ENCODE results near the gene ADCK1.
"Not testable (repeated sequence)": the region's sequence is repeated elsewhere in the genome, so short reads cannot be mapped to it uniquely, and the experiment has no call there.

ADCK1 gene

DNA sequence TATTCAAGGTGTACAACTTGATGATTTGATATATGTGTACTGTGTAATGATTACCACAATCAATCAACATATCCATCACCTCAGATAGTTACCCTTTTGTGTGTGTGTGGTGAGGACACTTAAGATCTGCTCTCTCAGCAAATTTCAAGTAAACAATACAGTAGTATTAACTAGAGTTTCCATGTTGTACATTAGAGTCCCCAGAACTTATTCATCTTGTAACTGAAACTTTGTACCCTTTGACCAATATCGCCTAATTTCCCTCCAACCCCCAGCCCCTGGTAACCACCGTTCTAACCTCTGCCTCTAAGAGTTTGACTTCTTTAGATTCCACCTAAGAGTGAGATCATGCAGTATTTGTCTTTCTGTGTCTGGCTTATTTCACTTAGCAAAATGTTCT lies 12.1 kb downstream of the ADCK1 start:
- DNase-seq = no peak

DNA sequence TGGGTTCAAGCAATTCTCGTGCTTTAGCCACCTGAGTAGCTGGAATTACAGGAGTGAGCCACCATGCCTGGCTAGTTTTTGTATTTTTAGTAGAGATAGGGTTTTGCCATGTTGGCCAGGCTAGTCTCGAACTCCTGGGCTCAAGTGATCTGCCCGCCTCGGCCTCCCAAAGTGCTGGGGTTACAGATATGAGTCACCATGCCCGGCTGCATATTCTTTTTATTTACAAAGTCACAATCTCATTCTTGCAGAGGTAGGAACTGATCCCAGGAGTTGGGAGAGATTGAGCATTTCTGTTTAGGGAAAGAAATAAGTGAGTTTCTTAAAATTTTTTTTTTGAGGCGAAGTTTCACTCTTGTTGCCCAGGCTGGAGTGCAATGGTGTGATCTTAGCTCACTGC lies 12.8 kb downstream of the ADCK1 start:
- not testable (repeated sequence) for DNase-seq

DNA sequence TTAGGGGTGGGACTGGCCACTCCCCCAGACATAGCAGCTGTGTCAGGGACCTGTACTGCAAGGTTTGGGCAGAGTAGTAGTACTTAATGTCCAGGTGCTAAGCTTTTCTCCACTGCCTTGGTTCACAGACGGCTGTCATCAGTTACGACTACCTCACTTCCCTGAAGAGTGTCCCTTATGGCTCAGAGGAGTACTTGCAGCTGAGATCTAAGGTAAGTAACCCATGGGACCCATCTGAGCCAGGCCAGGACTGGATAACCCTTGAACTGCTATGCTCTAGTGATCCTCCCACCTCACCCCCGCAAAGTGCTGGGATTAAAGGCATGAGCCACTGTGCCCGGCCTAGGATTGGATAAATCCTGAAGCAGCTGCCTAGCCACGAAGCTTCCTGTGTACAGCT lies 22.4 kb downstream of the ADCK1 start:
- DNase-seq = no peak

DNA sequence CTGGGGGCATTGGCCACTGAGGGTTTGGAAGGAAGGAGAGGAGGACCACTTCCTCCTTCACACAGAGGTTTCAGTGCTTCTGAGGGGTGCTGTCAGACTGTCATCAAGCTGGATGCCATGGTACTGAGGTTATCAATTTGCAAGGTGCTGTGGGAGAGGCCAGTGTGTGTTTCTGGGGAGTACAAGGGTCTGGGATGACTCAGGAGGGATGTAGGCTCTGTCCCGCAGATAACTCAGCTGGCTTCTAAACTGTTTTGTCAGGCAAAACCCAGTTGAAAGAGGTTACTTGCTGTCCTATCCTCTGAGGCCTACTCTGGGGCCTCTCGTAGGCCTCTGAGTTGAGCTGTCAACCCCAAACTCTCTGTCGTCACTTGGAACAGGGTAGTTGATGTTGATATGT lies 22.8 kb downstream of the ADCK1 start:
- no peak for DNase-seq

- no peak for DNase-seq
These were observed 23.5 kb downstream of the ADCK1 start for GRCh38 chr14:77823378-77823777.

GRCh38 chr14:77825895-77826519 lies 26.1 kb downstream of the ADCK1 start:
- DNase-seq = no peak

DNA sequence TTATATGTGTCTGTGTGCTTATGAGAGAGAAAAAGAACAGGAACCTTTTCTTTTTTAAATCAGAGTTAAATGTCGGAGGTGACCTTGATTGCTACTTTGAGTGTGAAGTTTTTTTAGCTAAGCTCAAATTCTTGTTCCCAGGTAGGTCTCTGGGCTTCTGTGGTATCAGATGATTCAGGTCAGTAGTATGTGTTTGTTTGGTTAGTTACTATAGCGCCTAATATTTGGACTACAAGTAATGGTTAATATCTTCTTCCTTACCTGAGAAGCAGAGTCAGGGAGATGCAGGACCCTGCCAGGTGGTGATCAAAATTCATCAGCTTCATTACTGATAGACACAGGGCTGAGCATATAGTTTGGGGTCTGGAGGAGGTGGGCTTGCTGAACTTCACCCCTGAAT lies 30.8 kb downstream of the ADCK1 start:
- no peak for DNase-seq

GRCh38 chr14:77832297-77832696 lies 32.4 kb downstream of the ADCK1 start:
- DNase-seq = no peak

- no peak for DNase-seq
These were observed 38.0 kb downstream of the ADCK1 start for GRCh38 chr14:77837926-77838325.

DNA sequence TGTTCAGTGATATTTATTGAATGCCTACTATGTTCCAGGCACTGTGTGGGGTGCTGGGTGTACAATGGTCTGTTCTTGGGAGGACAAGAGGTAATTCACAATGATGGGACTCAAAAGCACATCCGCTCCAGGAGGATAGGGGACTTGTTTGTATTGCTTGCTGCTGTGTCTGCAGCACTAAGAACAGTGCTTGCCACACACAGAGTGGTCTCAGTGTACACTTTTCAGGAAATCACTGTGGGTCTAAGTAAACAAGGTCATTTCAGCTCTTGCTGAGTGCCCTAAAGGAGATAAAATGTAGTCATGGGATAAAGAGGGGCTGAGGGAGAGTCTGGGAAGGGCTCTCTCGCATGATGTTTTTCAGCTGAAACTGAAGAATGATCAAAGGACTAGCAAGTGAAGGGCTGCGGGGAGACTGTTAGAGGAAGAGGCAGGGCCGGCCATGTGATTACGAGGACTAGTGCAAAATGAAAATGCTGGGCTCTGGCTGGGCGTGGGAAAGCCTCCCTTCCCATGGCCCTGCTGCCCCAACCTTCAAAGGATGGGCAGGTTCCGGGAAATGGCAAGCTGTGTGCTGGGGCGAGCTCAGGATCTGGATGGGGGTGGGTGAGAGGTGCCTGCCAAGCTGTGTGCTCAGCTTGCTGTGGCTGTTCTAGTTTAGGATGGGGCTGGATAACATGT lies 39.1 kb downstream of the ADCK1 start:
- DNase-seq = no peak

DNA sequence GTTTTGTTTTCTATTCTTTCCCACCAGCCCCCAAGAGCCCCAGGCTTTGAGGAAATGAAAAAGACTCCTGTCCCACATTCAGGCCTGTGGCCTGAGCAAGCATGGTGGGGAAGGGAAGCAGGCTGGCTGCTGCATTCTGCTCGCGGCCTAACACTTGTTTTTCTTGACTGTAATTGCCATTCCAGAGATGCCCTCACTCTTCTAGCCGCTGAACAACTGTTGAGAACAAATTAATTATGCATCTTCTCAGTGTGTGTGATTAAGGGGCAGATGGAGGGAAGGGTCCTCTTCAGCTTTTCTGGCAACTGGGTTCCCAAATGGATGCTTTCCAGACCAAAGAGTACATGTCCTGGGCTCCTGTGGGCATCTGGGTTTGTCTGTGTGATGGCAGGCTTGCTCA lies 43.3 kb downstream of the ADCK1 start:
- DNase-seq = no peak

GRCh38 chr14:77843651-77844050 lies 43.7 kb downstream of the ADCK1 start:
- no peak for DNase-seq

- no peak for DNase-seq
These were observed 44.9 kb downstream of the ADCK1 start for GRCh38 chr14:77844802-77845201.

DNA sequence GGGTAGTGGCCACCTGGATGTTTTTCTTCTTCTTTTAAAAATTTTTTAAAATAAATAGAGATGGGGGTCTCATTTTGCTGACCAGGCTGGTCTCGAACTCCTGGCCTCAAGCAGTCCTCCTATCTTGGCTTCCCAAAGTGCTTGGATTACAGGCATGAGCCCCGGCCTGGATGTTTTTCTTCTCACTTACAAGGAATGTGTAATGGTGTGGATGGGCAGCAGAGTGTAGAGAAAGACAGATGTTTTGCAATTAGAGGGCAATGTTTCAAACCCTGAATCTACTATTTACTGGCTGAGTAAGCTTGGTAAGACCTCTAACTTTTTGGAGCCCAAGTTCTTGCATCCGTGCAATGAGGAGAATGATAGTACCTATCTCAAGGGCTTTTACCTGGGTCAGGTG lies 48.1 kb downstream of the ADCK1 start:
- no peak for DNase-seq

DNA sequence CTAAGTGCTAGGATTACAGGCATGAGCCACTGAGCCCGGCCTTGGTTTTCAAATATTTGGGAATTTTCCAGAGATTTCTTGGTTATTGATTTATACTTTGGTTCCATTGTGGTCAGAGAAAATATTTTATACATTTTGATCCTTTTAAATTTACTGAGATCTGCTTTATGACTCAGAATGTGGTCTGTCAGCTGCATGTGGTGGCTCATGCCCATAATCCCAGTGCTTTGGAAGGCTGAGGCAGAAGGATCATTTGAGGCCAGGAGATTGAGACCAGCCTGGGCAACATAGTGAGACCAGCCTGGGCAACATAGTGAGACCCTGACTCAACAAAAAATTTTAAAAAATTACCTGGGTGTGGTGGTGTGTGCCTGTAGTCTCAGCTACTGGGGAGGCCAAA lies 49.8 kb downstream of the ADCK1 start:
- no peak for DNase-seq

- no peak for DNase-seq
These were observed 54.0 kb downstream of the ADCK1 start for GRCh38 chr14:77853919-77854318.

GRCh38 chr14:77856941-77857340 lies 57.0 kb downstream of the ADCK1 start:
- no peak for DNase-seq

- DNase-seq = no peak
These were observed 60.1 kb downstream of the ADCK1 start for GRCh38 chr14:77859934-77860570.

DNA sequence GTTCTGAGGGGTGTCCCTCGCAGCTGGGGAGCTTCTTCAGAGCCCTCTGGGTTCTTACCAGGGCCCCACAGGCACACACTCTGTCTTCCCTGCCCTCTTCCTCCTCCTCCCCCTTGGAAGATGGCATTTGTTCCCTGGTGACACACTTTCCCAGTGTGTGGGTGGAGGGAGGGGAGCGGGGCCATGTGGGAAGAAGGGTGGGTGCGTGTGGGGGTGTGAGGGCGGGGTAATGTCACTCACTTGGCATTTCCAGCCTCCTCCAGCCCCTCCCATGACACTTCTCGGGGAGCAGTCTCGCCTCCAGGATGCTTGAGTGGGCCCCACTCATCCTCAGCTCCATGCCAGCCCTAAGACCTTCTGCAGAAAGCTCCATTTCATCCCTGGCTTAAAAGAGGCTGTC lies 61.3 kb downstream of the ADCK1 start:
- DNase-seq = no peak

DNA sequence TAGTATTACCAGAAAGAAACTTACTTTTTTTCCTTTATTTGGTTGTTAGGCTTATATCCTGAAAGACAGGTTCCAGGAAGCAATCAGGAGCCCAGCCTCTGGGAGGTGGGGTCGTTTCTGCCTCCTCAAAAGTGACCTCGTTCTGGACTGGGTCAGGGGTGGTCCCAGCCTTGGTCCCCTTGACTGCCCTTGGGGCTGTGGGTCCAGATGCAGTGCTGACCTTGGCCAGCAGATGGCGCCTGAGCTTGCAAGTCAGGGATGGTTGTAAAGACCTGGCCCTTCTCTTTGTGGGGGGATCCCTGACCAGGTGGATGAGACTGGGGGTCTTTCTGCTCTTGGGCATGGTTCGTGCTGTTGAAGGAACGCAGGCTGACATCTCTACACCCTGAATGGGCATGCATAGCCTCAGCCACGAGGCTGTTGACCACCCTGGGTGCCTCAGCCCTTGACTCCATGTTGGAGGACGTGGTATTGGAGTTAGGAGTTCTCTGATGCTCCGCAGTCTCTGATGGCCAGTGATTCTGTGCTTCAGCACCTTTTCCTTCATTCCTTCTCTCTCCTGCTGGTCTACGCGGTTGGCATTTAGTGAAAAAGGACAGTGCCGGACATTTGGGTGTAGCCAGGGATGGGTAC lies 62.4 kb downstream of the ADCK1 start:
- DNase-seq = peak; percentile 16

- no peak for DNase-seq
These were observed 64.2 kb downstream of the ADCK1 start for GRCh38 chr14:77864085-77864484.

- DNase-seq = no peak
These were observed 64.7 kb downstream of the ADCK1 start for GRCh38 chr14:77864580-77864979.

GRCh38 chr14:77865455-77865854 lies 65.5 kb downstream of the ADCK1 start:
- no peak for DNase-seq

- DNase-seq = no peak
These were observed 67.0 kb downstream of the ADCK1 start for GRCh38 chr14:77866932-77867331.

Data from NCI-H510A treated with DMSO at 0.1 percent for 48 hours (cell line).